ENCODE measurements around the gene EXT2. TPM values are rescaled to one million over a fixed set of nuclear protein-coding genes. Genes with fewer than 3 reads are reported as not detected.

The EXT2 gene
- total RNA-seq, 2 donors from 2014 or later: 26.6 to 28.8 TPM

DNA sequence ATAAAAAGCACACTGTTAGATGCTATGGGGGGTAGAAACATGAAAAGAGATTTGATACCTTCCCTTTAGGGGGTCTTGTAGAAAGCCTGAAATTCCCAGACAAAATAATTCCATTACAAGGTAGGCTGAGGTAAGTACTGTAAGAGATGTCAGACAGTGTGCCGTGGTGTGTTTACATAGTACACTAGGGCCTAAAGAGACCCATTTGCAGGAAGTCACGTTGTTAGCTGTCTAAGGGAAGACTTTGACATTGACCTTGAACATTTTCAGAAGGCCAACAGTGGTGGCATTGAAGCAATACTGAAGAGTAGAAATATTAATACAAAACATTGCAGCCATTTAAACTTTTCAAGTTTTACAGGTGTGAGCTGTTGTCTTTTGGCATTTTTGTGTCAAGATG, 30.8 kb downstream of the EXT2 start:
- peaks cover 2 to 17% of the 10 kb centered on the region in 2 donors for H3K36me3 Mint-ChIP-seq (ENCODE audit: insufficient read depth in 2 of 2)
- no peak overlapping the region for H3K27ac Mint-ChIP-seq
- no peaks in the 10 kb centered on the region for H3K4me1 Mint-ChIP-seq (ENCODE audit: low read depth)
- no peak overlapping the region for H3K4me3 Mint-ChIP-seq
- H3K27me3 Mint-ChIP-seq (ENCODE audit: low read depth): no peaks in the 10 kb centered on the region
- DNase-seq (no peak), ATAC-seq (replicated peaks in 1 of 2) (no peak)
- no peaks in the 10 kb centered on the region for H3K9me3 Mint-ChIP-seq

DNA sequence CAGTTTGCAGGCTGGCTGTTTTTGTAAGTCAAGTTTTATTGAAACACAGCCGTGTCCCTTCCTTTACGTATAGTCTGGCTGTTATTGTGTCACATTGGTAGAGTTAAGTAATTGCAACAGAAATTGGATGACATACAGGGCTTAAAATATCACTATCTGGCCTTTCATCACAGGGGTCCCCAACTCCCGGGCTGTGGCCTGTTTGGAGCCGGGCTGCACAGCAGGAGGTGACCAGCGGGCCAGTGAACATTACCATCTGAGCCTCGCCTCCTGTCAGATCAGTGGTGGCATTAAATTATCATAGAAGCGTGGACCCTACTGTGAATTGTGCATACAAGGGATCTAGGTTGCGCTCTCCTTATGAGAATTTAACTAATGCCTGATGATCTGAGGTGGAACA, 31.7 kb downstream of the EXT2 start:
- Mint-ChIP-seq H3K36me3 (ENCODE audit: insufficient read depth in 2 of 2) (peaks cover 2 to 18% of the 10 kb centered on the region in 2 donors), H3K4me3 (no peak overlapping the region), H3K27ac (no peak overlapping the region), H3K27me3 (ENCODE audit: low read depth) (no peaks in the 10 kb centered on the region), H3K9me3 (no peaks in the 10 kb centered on the region), H3K4me1 (ENCODE audit: low read depth) (no peaks in the 10 kb centered on the region)
- DNase-seq: no peak
- no peak for ATAC-seq (replicated peaks in 1 of 2)

DNA sequence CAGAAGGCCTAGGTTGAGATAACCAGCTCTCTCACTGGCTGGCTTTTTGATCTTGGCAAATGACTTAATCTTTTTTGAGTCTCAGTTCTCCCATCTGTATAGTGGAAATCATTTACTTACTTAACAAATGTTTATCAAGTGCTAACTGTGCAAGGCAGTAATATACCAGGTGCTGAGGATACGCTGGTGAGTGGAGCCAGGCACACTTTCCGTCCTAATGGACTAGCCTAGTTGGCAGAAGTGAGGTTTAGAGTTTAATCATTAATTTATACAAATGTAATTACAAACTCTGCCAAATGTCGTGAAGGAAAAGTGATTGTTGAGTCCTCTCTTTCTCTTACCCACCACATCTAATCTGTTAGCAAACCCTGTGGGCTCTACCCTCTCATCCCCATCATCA, 33.3 kb downstream of the EXT2 start:
- Mint-ChIP-seq H3K4me1 (ENCODE audit: low read depth) (no peaks in the 10 kb centered on the region), H3K27ac (no peak overlapping the region), H3K9me3 (no peaks in the 10 kb centered on the region), H3K27me3 (ENCODE audit: low read depth) (no peaks in the 10 kb centered on the region), H3K36me3 (ENCODE audit: insufficient read depth in 2 of 2) (peaks cover 2 to 18% of the 10 kb centered on the region in 2 donors), H3K4me3 (no peak overlapping the region)
- DNase-seq (no peak), ATAC-seq (replicated peaks in 1 of 2) (no peak)

DNA sequence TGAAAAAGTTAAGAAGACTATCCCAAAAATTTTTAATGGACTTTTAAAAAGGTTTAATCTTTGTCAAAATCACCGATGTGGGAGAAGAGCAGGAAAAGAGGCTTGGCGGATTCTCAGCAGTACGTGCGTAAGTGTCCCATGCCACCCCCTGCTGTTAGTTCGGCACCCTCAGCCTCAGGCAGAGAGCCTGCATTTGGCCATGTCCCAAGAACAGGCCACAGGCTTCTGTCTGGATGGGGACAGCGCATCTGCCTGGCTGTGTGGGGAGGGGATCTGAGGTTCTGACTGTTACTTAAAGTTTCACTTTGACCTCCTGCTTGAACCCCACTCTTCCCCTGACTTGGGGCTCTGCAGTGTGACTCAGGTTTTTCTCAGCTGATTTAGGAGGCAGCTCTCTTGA, 35.3 kb downstream of the EXT2 start:
- Mint-ChIP-seq H3K9me3 (no peaks in the 10 kb centered on the region), H3K27me3 (ENCODE audit: low read depth) (no peaks in the 10 kb centered on the region), H3K36me3 (ENCODE audit: insufficient read depth in 2 of 2) (peaks cover 2 to 19% of the 10 kb centered on the region in 2 donors), H3K4me3 (no peak overlapping the region), H3K27ac (no peak overlapping the region), H3K4me1 (ENCODE audit: low read depth) (no peaks in the 10 kb centered on the region)
- DNase-seq (no peak), ATAC-seq (replicated peaks in 1 of 2) (no peak)

DNA sequence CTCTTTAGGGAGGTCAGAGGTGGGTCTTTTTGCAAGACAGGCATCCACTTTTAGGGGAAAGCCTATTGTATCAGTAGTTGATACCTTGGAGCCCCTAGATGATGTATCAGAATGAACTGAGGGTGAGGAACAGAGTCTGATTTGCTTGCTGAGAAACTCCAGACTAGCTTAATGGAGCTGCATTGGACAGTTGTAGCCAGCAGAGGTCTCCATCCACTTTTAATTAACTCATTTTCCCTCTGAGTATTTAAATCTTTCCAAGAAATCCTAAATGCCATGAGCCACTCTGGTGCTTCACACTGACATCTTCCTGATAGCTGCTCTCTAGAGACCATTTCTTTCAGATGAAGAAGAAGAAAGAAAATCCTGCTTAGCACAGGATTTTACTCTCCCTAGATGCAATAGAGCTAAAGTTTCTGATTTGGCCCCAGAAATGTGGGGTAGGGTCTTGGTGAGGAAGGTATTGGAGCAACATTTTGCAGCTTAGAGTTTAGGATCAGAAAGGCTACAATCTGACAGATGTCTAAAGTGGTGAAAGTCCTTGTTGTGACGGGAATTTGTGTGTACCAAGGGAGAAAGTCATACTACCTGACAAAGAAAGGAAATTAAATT, 38.0 kb downstream of the EXT2 start:
- no peaks in the 10 kb centered on the region for H3K27me3 Mint-ChIP-seq (ENCODE audit: low read depth)
- no peak for ATAC-seq (replicated peaks in 1 of 2)
- no peak overlapping the region for H3K27ac Mint-ChIP-seq
- H3K9me3 Mint-ChIP-seq: no peaks in the 10 kb centered on the region
- no peak for DNase-seq
- no peak overlapping the region for H3K4me3 Mint-ChIP-seq
- H3K36me3 Mint-ChIP-seq (ENCODE audit: insufficient read depth in 2 of 2): peaks cover 2 to 10% of the 10 kb centered on the region in 2 donors
- H3K4me1 Mint-ChIP-seq (ENCODE audit: low read depth): no peaks in the 10 kb centered on the region

DNA sequence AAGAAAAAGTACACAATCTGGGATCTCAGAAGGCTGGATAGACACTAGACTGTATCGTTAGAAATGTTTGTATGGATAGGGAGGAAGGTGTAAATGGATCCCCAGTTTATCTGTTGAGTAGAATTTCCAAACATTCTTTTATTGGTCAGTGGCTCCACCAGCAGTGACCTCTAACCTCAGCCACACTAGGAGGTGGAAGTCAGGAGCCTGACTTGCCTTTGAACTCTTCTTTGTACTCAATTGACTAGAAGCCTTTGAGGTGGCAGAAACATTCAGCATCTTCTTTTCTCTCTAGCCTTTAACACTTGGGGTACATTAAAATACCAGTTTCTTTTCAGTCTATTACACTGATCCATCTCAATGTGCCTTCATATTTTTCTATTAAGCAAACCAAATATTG, 39.1 kb downstream of the EXT2 start:
- ATAC-seq (replicated peaks in 1 of 2) (no peak), DNase-seq (no peak)
- Mint-ChIP-seq H3K27ac (no peak overlapping the region), H3K27me3 (ENCODE audit: low read depth) (no peaks in the 10 kb centered on the region), H3K9me3 (no peaks in the 10 kb centered on the region), H3K4me1 (ENCODE audit: low read depth) (no peaks in the 10 kb centered on the region), H3K4me3 (no peak overlapping the region), H3K36me3 (ENCODE audit: insufficient read depth in 2 of 2) (peaks cover 2 to 10% of the 10 kb centered on the region in 2 donors)

DNA sequence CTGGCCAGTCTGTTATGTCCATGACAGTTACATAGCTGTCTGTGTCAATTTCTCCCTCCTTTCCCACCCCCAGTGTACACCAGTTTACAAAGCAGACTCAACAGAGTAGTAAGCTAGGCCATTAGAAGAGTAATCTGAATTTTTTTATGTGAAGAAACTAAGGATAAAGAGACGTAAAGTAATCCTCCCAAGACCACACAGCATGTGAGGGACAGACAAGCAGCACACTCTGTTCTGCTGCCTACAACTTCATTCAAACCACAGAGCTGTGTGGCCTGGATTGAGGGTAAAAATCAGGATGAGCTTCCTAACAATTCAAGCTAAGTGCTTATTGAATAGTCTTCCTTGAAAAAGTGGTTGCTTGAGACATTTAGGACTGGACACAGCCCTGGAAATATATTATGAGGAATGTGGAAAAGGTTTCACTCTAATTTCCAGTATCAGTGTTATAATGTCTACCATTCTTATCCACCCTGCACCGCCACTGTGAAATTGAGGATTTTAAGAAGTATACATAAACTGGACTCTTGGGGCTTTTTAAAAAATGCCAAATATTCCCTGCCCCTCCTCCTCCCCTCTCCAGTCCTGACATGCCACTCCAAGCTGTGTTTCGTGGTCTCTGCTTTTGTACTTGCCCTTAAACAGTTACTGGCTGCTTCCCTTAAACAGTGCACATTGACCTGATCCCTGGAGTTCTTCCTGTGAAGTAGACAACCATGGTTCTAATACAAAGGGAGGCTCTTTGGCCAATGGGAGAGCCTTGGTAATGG, 40.9 kb downstream of the EXT2 start:
- ATAC-seq (replicated peaks in 1 of 2) (no peak), DNase-seq (no peak)
- Mint-ChIP-seq H3K36me3 (ENCODE audit: insufficient read depth in 2 of 2) (peaks cover 0 to 4% of the 10 kb centered on the region in 2 donors), H3K9me3 (no peaks in the 10 kb centered on the region), H3K27me3 (ENCODE audit: low read depth) (no peaks in the 10 kb centered on the region), H3K4me3 (no peak overlapping the region), H3K27ac (no peak overlapping the region), H3K4me1 (ENCODE audit: low read depth) (no peaks in the 10 kb centered on the region)

DNA sequence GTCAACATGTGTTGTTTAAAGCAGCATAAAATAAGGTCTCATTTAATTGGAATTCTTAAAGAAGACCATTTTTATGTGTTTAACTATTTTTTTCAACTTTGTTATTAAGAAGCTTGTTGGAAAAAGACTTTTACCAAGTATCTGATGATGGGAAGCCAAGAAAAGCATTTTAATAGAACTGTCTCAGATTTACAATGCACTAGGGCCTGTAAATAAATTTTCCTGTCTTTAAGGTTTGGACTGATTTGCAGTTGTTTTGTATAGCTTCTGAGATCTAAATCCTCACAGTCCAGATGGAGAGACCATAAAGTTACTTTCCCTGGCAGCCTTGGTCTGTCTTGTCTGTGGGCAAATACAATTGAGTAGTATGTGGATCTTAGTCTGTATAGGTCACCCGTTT, 41.6 kb downstream of the EXT2 start:
- Mint-ChIP-seq H3K27me3 (ENCODE audit: low read depth) (no peaks in the 10 kb centered on the region), H3K4me1 (ENCODE audit: low read depth) (no peaks in the 10 kb centered on the region), H3K36me3 (ENCODE audit: insufficient read depth in 2 of 2) (peaks cover 0 to 3% of the 10 kb centered on the region in 2 donors), H3K27ac (no peak overlapping the region), H3K4me3 (no peak overlapping the region), H3K9me3 (no peaks in the 10 kb centered on the region)
- ATAC-seq (replicated peaks in 1 of 2) (no peak), DNase-seq (no peak)

DNA sequence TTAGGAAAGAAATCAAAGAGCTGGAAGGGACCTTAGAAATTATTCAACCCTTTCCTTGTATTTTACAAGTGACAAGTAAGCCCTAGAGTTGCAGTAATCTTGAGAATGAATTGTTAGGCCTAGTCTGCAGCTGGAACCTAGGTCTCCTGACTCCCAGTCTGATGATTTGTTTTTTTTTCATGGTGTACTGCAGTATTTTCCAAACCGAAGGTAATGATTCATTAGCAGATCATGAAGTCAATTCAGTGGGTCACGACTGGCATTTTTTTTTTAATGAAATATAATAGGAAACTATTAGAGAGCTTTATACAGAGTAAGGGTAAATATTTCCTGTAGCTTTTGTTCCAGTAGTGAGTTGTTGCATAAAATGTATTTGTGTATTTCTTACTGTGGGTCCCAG, 42.8 kb downstream of the EXT2 start:
- no peak for DNase-seq
- Mint-ChIP-seq H3K36me3 (ENCODE audit: insufficient read depth in 2 of 2) (peaks cover 0 to 3% of the 10 kb centered on the region in 2 donors), H3K27ac (no peak overlapping the region), H3K4me1 (ENCODE audit: low read depth) (no peaks in the 10 kb centered on the region), H3K9me3 (no peaks in the 10 kb centered on the region), H3K4me3 (no peak overlapping the region), H3K27me3 (ENCODE audit: low read depth) (no peaks in the 10 kb centered on the region)
- no peak for ATAC-seq (replicated peaks in 1 of 2)

DNA sequence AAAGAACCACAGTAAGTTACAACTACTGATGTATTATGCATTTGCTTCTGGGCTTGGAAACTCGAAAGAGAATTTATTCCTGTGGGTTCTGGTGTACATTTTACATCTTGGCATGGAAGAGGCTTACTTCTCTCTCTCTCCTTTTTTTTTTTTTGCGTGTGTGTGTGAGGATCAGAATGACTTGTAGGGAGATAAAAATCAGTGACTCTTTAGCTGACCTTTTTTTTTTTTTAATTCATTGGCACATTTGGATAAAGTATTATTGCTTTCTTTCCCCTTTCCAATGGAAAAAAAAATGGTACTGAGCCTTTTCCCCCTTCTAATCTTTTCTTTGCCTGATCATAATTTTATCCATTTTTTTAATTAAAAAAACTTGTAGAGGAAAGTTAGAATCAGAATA, 43.5 kb downstream of the EXT2 start:
- ATAC-seq (replicated peaks in 1 of 2): no peak
- peaks cover 0 to 3% of the 10 kb centered on the region in 2 donors for H3K36me3 Mint-ChIP-seq (ENCODE audit: insufficient read depth in 2 of 2)
- H3K27ac Mint-ChIP-seq: no peak overlapping the region
- no peaks in the 10 kb centered on the region for H3K27me3 Mint-ChIP-seq (ENCODE audit: low read depth)
- no peaks in the 10 kb centered on the region for H3K4me1 Mint-ChIP-seq (ENCODE audit: low read depth)
- no peaks in the 10 kb centered on the region for H3K9me3 Mint-ChIP-seq
- no peak for DNase-seq
- H3K4me3 Mint-ChIP-seq: no peak overlapping the region

DNA sequence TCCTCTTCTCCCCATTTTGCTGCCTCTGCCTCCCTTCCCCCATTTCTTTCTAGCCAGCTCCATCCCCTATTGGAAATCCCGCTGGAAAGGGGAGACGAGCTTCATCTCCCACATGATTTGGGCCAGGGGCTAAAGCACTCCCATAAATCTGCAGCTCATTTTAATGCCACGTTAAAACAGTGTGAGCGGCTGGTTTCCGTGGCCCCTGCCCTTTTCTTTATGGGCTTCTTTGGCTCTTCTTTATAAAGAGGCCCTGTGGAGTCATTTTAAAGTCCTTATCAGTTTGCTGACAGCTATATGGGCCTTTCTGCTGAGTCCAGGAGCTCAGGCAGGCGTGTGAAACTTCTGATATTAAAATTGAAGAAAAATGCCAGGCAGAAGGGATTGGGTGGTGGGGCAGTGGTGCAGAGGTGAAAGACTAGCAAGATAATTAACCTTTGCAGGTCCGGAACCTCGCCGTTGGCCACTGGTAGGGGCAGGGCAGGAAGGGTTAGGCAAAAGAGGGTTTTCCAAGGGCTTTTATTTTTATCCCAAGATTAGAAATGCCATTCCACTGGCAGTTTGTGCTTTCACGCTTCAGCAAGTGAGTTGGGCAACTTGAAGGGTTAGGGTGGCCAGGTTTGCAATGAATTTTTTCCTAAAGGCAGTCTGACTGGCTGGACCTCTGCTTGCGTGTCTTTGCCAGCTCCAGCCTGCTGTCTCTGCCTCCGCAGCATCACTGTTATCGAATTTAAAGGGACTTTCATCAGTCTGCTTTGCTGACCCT, 44.3 kb downstream of the EXT2 start:
- no peaks in the 10 kb centered on the region for H3K36me3 Mint-ChIP-seq (ENCODE audit: insufficient read depth in 2 of 2)
- H3K27ac Mint-ChIP-seq: no peak overlapping the region
- H3K9me3 Mint-ChIP-seq: no peaks in the 10 kb centered on the region

DNA sequence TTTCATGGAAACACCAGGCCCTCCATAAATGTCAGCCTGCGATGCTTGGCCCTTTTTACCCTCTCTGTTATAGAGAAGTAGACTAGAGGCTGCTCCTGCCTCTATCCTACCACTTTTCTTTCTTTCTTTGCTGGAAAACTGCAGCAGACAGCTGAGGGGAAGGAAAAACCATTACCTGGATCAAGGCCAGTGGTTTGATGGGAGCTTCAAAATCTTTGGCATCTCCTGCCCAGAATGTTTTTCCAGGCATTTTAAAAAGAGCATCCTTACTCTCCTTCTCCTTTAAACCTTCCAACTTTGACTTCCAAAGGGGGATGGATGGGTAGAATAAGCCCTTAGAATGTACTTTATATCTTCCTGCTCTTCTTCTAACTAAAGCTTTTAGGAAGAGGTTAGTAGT, 44.9 kb downstream of the EXT2 start:
- Mint-ChIP-seq H3K36me3 (ENCODE audit: insufficient read depth in 2 of 2) (no peaks in the 10 kb centered on the region), H3K27me3 (ENCODE audit: low read depth) (no peaks in the 10 kb centered on the region), H3K4me3 (no peak overlapping the region), H3K27ac (no peak overlapping the region), H3K9me3 (no peaks in the 10 kb centered on the region), H3K4me1 (ENCODE audit: low read depth) (no peaks in the 10 kb centered on the region)
- ATAC-seq (replicated peaks in 1 of 2): no peak
- no peak for DNase-seq

More for the DNA sequence above, 44.3 kb downstream of the EXT2 start:
- no peak overlapping the region for H3K4me3 Mint-ChIP-seq
- DNase-seq (no peak), ATAC-seq (replicated peaks in 1 of 2) (no peak)
- no peaks in the 10 kb centered on the region for H3K27me3 Mint-ChIP-seq (ENCODE audit: low read depth)
- H3K4me1 Mint-ChIP-seq (ENCODE audit: low read depth): no peaks in the 10 kb centered on the region

DNA sequence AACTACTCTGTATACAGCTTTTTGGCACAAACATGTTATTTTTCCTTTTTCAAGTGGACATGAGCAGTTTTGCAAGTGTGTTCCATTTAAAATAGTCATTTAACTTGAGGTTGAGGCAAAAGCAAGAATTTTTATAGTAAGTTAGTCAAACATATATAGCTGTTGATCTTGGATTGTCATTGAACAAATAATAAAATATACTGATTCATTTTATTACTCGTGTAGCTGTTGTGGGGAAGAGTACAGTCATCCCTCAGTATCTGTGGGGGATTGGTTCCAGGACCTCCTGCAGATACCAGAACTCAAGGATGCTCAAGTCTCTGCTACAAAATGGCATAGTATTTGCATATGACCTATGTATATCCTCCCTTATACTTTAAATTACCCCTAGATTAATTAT, 45.3 kb downstream of the EXT2 start:
- H3K4me1 Mint-ChIP-seq (ENCODE audit: low read depth): no peaks in the 10 kb centered on the region
- no peaks in the 10 kb centered on the region for H3K27me3 Mint-ChIP-seq (ENCODE audit: low read depth)
- DNase-seq (no peak), ATAC-seq (replicated peaks in 1 of 2) (no peak)
- no peaks in the 10 kb centered on the region for H3K9me3 Mint-ChIP-seq
- no peaks in the 10 kb centered on the region for H3K36me3 Mint-ChIP-seq (ENCODE audit: insufficient read depth in 2 of 2)
- H3K4me3 Mint-ChIP-seq: no peak overlapping the region
- no peak overlapping the region for H3K27ac Mint-ChIP-seq

Data from activated T-cell treated with anti-CD3 and anti-CD28 coated beads, Interleukin-2, amount 50 U/mL, for 72 hours (primary cell).